Neuronal stem cell (in vitro differentiated cells): Measurements from ENCODE around the gene DENND6A.
A peak's percentile ranks its signal among the peaks of the same experiment; 100 is the strongest.

Experiments used
- DNase-seq: peaks from one replicate; pipeline ENCODE4 v3.0.0-alpha.2; 2013; ENCODE audit warnings: low spot score
- H2AFZ ChIP-seq: one replicate; pipeline ENCODE4 v1.6.1; 2013; ENCODE audit warnings: mild to moderate bottlenecking, low read length, inconsistent platforms
- H2AK5ac ChIP-seq: 2 replicates; pipeline ENCODE4 v1.6.1; 2013; ENCODE audit warnings: low read depth, mild to moderate bottlenecking, inconsistent platforms, low read length, moderate library complexity, mixed read lengths
- H2BK120ac ChIP-seq: 2 replicates; pipeline ENCODE4 v1.6.1; 2013; ENCODE audit warnings: low read depth, mild to moderate bottlenecking, inconsistent platforms, low read length, moderate library complexity, mixed read lengths
- H2BK12ac ChIP-seq: one replicate; pipeline ENCODE4 v1.6.1; 2013; ENCODE audit warnings: low read length, inconsistent platforms
- H2BK15ac ChIP-seq: 2 replicates; pipeline ENCODE4 v1.6.1; 2013; ENCODE audit warnings: mild to moderate bottlenecking, low read length, inconsistent platforms, mixed read lengths
- H2BK5ac ChIP-seq: one replicate; pipeline ENCODE4 v1.6.1; 2013; ENCODE audit warnings: inconsistent platforms, mild to moderate bottlenecking, low read length, moderate library complexity
- H3K14ac ChIP-seq: one replicate; pipeline ENCODE4 v1.6.1; 2013; ENCODE audit warnings: low read length, inconsistent platforms
- H3K18ac ChIP-seq: 2 replicates; pipeline ENCODE4 v1.6.1; 2013; ENCODE audit warnings: low read length, inconsistent platforms
- H3K23ac ChIP-seq: 2 replicates; pipeline ENCODE4 v1.6.1; 2013; ENCODE audit warnings: low read depth, mild to moderate bottlenecking, mixed read lengths, low read length, inconsistent platforms; ENCODE audit not compliant: poor library complexity
- H3K27ac ChIP-seq: replicated peaks from 3 replicates; pipeline ENCODE4 v1.5.1; 2013; ENCODE audit warnings: low read length, inconsistent platforms
- H3K27me3 ChIP-seq, 3 experiments: 2 replicates each; pipeline ENCODE4 v1.6.1; 2013; ENCODE audit warnings: low read length in 3 of 3, mild to moderate bottlenecking in 2 of 3, inconsistent platforms in 1 of 3, low read depth in 1 of 3, mixed read lengths in 1 of 3, moderate library complexity in 1 of 3; ENCODE audit not compliant: control insufficient read depth in 3 of 3, insufficient read depth in 3 of 3
- H3K36me3 ChIP-seq, 2 donors: replicated peaks in 1 of 2; 2 replicates each; pipeline ENCODE4 v1.6.1; 2013; ENCODE audit warnings: low read length in 2 of 2; ENCODE audit not compliant: control insufficient read depth in 2 of 2, insufficient read depth in 2 of 2
- H3K4ac ChIP-seq: 2 replicates; pipeline ENCODE4 v1.6.1; 2013; ENCODE audit warnings: inconsistent platforms, mild to moderate bottlenecking, low read length, moderate library complexity
- H3K4me1 ChIP-seq, 2 donors: 1 replicate in 1 of 2; 2 replicates in 1 of 2; pipeline ENCODE4 v1.6.1; 2013; ENCODE audit warnings: low read length in 2 of 2, low read depth in 1 of 2; ENCODE audit not compliant: control insufficient read depth in 2 of 2, insufficient read depth in 1 of 2
- H3K4me2 ChIP-seq: one replicate; pipeline ENCODE4 v1.6.1; 2013; ENCODE audit warnings: mild to moderate bottlenecking, low read length, inconsistent platforms; ENCODE audit not compliant: insufficient read depth, poor library complexity, severe bottlenecking
- H3K4me3 ChIP-seq, 2 donors: 2 replicates each; pipeline ENCODE4 v1.5.1; 2013; ENCODE audit warnings: low read length in 2 of 2, mild to moderate bottlenecking in 2 of 2, inconsistent platforms in 1 of 2, moderate library complexity in 1 of 2
- H3K79me1 ChIP-seq: one replicate; pipeline ENCODE4 v1.6.1; 2013; ENCODE audit warnings: low read depth, mild to moderate bottlenecking, inconsistent platforms, low read length, moderate library complexity
- H3K9ac ChIP-seq: one replicate; pipeline ENCODE4 v1.6.1; 2013; ENCODE audit warnings: mild to moderate bottlenecking, low read depth, low read length, inconsistent platforms; ENCODE audit not compliant: poor library complexity
- H3K9me3 ChIP-seq, 2 donors: replicated peaks in 1 of 2; 2 replicates each; pipeline versions ENCODE3 to v1.6.1; 2013; ENCODE audit warnings: low read length in 2 of 2, mild to moderate bottlenecking in 2 of 2, inconsistent platforms in 1 of 2, low read depth in 1 of 2, mixed read lengths in 1 of 2, moderate library complexity in 1 of 2; ENCODE audit not compliant: control insufficient read depth in 2 of 2, insufficient read depth in 1 of 2
- H4K8ac ChIP-seq: one replicate; pipeline ENCODE4 v1.6.1; 2013; ENCODE audit warnings: low read depth, mild to moderate bottlenecking, inconsistent platforms, low read length, moderate library complexity
- H4K91ac ChIP-seq: one replicate; pipeline ENCODE4 v1.6.1; 2013; ENCODE audit warnings: low read length, low read depth, mild to moderate bottlenecking, inconsistent platforms; ENCODE audit not compliant: poor library complexity
- WGBS, 2 donors: extraction: QIAGEN DNeasy Blood & Tissue Kit; methylation state at CpG; one replicate each; pipeline ENCODE4 v1.1.7; 2013; ENCODE audit warnings: missing lambda C conversion rate in 2 of 2, mixed read lengths in 1 of 2; ENCODE audit not compliant: insufficient read length in 2 of 2, insufficient replicate concordance in 1 of 2; ENCODE audit errors: extremely low coverage in 2 of 2; 5-methylcytosine and 5-hydroxymethylcytosine counted together

Gene DENND6A

GRCh38 chr3:57598765-57599360 lies 94.0 kb downstream of the DENND6A start:
- Histone ChIP-seq H3K4me1 (peaks cover 2 to 5% of the 10 kb centered on the region in 2 donors), H3K36me3 (peaks cover 0 to 21% of the 10 kb centered on the region in 2 donors), H2BK120ac (no peak overlapping the region), H3K9ac (no peak overlapping the region), H3K14ac (no peak overlapping the region), H2BK12ac (no peak overlapping the region), H3K9me3 (no peaks in the 10 kb centered on the region), H3K18ac (no peak overlapping the region), H3K4me2 (no peak overlapping the region), H3K79me1 (peaks cover 8% of the 10 kb centered on the region), H2BK5ac (no peak overlapping the region), H2AK5ac (no peak overlapping the region), H4K91ac (no peak overlapping the region), H3K4me3 (peak overlapping the region in 1 of 2 donors; percentile 88), H2AFZ (no peak overlapping the region), H3K27me3 (no peaks in the 10 kb centered on the region), H3K23ac (no peak overlapping the region), H3K27ac (no peak overlapping the region), H3K4ac (no peak overlapping the region), H2BK15ac (no peak overlapping the region), H4K8ac (no peak overlapping the region)
- WGBS, 2 donors, result no CpG with 5 or more reads among the region's 5 CpGs
- no peak for DNase-seq

GRCh38 chr3:57597127-57597923 lies 95.6 kb downstream of the DENND6A start, which contains the start of gene ARF4:
Gene ARF4 (minus strand): TSS chr3:57597344. CDS start chr3:57597140, 204 bp downstream.
- WGBS, 2 donors, result no CpG with 5 or more reads among the region's 67 CpGs

GRCh38 chr3:57596495-57597126 lies 96.3 kb downstream of the DENND6A start:
- Histone ChIP-seq H3K23ac (peak overlapping the region; percentile 61), H3K27ac (peak overlapping the region; percentile 99), H3K18ac (peak overlapping the region; percentile 92), H3K36me3 (peaks cover 0 to 33% of the 10 kb centered on the region in 2 donors), H3K4me1 (peaks cover 2 to 5% of the 10 kb centered on the region in 2 donors), H3K9me3 (no peaks in the 10 kb centered on the region), H3K4me3 (peak overlapping the region; percentile 88 to 99), H4K91ac (peak overlapping the region; percentile 74), H2BK120ac (no peak overlapping the region), H2AK5ac (peak overlapping the region; percentile 81), H2AFZ (peak overlapping the region; percentile 86), H3K79me1 (peaks cover 8% of the 10 kb centered on the region), H3K9ac (peak overlapping the region; percentile 95), H4K8ac (no peak overlapping the region), H3K4ac (peak overlapping the region; percentile 84), H3K27me3 (no peaks in the 10 kb centered on the region), H2BK5ac (peak overlapping the region; percentile 94), H3K14ac (peak overlapping the region; percentile 71), H3K4me2 (peak overlapping the region; percentile 93), H2BK12ac (no peak overlapping the region), H2BK15ac (peak overlapping the region; percentile 70)
- DNase-seq, result peak; percentile 75
- no CpG with 5 or more reads among the region's 31 CpGs for WGBS, 2 donors

More at GRCh38 chr3:57597127-57597923, 95.6 kb downstream of the DENND6A start, which contains the start of gene ARF4:
- Histone ChIP-seq H3K36me3 (peaks cover 0 to 31% of the 10 kb centered on the region in 2 donors), H3K4me3 (peak within 1 kb of the TSS; percentile 88 to 99), H3K27ac (peak within 1 kb of the TSS; percentile 99), H3K23ac (peak within 1 kb of the TSS; percentile 61), H3K9ac (peak within 1 kb of the TSS; percentile 95), H2AK5ac (peak within 1 kb of the TSS; percentile 81), H3K4ac (peak within 1 kb of the TSS; percentile 84), H3K27me3 (no peaks in the 10 kb centered on the region), H2AFZ (peak within 1 kb of the TSS; percentile 89), H3K4me2 (peak within 1 kb of the TSS; percentile 93), H2BK12ac (no peak within 1 kb of the TSS), H4K8ac (peak within 1 kb of the TSS; percentile 84), H3K9me3 (no peaks in the 10 kb centered on the region), H3K14ac (peak within 1 kb of the TSS; percentile 71), H2BK120ac (no peak within 1 kb of the TSS), H2BK5ac (peak within 1 kb of the TSS; percentile 94), H3K18ac (peak within 1 kb of the TSS; percentile 92), H3K79me1 (peaks cover 8% of the 10 kb centered on the region), H3K4me1 (peaks cover 2 to 5% of the 10 kb centered on the region in 2 donors), H4K91ac (peak within 1 kb of the TSS; percentile 74), H2BK15ac (peak within 1 kb of the TSS; percentile 70)
- DNase-seq, result peak; percentile 98
